ENCODE data around the gene SERGEF.

DNA sequence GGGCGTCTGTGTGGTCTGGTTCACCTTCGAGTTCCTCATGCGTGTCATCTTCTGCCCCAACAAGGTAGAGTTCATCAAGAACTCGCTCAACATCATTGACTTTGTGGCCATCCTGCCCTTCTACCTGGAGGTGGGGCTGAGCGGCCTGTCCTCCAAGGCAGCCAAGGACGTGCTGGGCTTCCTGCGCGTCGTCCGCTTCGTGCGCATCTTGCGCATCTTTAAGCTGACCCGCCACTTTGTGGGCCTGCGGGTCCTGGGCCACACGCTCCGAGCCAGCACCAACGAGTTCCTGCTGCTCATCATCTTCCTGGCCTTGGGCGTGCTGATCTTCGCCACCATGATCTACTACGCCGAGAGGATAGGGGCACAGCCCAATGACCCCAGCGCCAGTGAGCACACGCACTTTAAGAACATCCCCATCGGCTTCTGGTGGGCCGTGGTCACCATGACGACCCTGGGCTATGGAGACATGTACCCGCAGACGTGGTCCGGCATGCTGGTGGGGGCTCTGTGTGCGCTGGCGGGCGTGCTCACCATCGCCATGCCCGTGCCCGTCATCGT lies 240.9 kb downstream of the SERGEF start:
- TF ChIP-seq, protein P1, sequence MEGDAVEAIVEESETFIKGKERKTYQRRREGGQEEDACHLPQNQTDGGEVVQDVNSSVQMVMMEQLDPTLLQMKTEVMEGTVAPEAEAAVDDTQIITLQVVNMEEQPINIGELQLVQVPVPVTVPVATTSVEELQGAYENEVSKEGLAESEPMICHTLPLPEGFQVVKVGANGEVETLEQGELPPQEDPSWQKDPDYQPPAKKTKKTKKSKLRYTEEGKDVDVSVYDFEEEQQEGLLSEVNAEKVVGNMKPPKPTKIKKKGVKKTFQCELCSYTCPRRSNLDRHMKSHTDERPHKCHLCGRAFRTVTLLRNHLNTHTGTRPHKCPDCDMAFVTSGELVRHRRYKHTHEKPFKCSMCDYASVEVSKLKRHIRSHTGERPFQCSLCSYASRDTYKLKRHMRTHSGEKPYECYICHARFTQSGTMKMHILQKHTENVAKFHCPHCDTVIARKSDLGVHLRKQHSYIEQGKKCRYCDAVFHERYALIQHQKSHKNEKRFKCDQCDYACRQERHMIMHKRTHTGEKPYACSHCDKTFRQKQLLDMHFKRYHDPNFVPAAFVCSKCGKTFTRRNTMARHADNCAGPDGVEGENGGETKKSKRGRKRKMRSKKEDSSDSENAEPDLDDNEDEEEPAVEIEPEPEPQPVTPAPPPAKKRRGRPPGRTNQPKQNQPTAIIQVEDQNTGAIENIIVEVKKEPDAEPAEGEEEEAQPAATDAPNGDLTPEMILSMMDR (IDR thresholded peaks at IDR 0.05), result no peak
- TF ChIP-seq POLR2A (IDR thresholded peaks at IDR 0.05), result no peak
